ENCODE measurements around the gene CEACAM16.

Gene CEACAM16

DNA sequence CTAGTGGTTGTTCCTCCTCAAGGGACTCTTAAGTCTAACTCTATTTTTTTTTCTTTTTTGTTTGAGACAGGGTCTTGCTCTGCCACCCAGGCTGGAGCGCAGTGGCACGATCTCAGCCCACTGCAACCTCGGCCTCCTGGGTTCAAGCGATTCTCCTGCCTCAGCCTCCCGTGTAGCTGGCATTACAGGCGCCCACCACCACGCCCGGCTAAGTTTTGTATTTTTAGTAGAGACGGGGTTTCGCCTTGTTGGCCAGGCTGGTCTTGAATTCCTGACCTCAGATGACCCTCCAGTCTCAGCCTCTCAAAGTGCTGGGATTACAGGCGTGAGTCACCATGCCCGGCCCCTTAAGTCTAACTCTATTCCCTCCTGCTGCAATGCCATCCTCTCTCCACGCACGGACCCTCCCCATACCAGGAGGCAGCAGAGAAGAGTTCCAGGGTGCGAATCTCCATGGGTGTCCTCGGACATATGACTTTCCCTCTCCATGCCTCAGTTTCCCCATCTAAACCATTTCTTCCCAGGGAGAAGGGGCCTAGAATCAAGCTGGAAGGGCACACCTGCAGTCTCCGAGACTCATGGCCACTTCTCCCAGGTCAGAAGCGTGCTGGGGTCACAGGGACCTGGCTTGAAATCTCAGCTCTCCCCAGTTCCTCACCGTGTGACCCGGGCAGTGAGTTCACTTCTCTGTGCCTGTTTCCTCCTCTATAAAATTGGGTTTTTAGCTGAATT, 43.5 kb downstream of the CEACAM16 start:
- no peaks in the 10 kb centered on the region for H4K20me1 ChIP-seq
- H3K4me2 ChIP-seq: peak overlapping the region; percentile 75 to 99 (median 92)
- H3K27me3 ChIP-seq: no peaks in the 10 kb centered on the region
- peaks cover 51 to 96% (median 93%) of the 10 kb centered on the region in 10 experiments for H3K4me1 ChIP-seq
- peak overlapping the region in 7 of 10 experiments; percentile 6 to 36 (median 26); a peak in 8 of 20 replicates for H3K4me3 ChIP-seq
- H3K9ac ChIP-seq: peak overlapping the region; percentile 65 to 84 (median 79)
- no peaks in the 10 kb centered on the region for H3K36me3 ChIP-seq
- no peaks in the 10 kb centered on the region for H3K9me3 ChIP-seq (replicated peaks in 1 of 11)
- H3K27ac ChIP-seq: peak overlapping the region; percentile 79 to 99 (median 92)
- TF ChIP-seq Cebpa-rat (IDR thresholded peaks at IDR 0.05): no peak

DNA sequence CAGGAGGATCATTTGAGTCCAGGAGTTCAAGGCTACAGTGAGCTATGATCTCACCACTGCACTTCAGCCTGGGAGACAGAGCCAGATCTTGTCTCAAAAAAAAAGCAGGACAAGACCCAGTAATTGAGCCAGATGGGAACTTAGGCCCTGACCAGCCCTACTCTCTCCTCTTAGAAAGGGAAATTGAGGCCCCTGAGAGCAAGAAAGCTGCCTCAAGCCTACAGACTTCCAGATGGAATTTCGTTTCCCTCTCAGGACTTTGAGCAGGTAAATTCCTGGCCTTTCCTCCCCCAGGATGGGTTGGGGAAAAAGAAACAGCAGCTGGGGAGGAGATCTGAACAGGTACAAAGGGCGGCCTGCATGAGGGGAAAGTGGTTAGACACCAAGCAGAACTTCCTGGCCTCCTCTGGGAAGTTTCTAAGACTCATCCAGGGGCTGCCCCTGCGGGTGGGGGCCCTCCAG, 46.0 kb downstream of the CEACAM16 start:
- no peak for TF ChIP-seq Cebpa-rat (IDR thresholded peaks at IDR 0.05)
- Histone ChIP-seq H3K9ac (peak overlapping the region in 7 of 11 experiments; percentile 13 to 100 (median 51); a peak in 11 of 22 replicates), H4K20me1 (peaks cover 0 to 7% (median 2%) of the 10 kb centered on the region in 11 experiments; a peak in 10 of 22 replicates), H3K9me3 (replicated peaks in 1 of 11) (no peaks in the 10 kb centered on the region), H3K27me3 (no peaks in the 10 kb centered on the region), H3K4me2 (peak overlapping the region in 8 of 11 experiments; percentile 35 to 99 (median 90); a peak in 15 of 22 replicates), H3K36me3 (peaks cover 0 to 6% (median 1%) of the 10 kb centered on the region in 11 experiments; a peak in 10 of 22 replicates), H3K27ac (peak overlapping the region in 9 of 11 experiments; percentile 18 to 100 (median 94); a peak in 13 of 22 replicates), H3K4me3 (peak overlapping the region in 1 of 10 experiments; percentile 25; a peak in 1 of 20 replicates), H3K4me1 (peaks cover 52 to 78% (median 71%) of the 10 kb centered on the region in 10 experiments)

GRCh38 chr19:44745341-44745831, 46.4 kb downstream of the CEACAM16 start:
- Histone ChIP-seq H3K4me1 (peaks cover 54 to 78% (median 67%) of the 10 kb centered on the region in 10 experiments), H3K9me3 (replicated peaks in 1 of 11) (no peaks in the 10 kb centered on the region), H3K4me2 (peak overlapping the region in 8 of 11 experiments; percentile 35 to 99 (median 90); a peak in 15 of 22 replicates), H3K4me3 (peak overlapping the region in 2 of 10 experiments; percentile 13 to 25; a peak in 1 of 20 replicates), H3K27me3 (no peaks in the 10 kb centered on the region), H3K27ac (peak overlapping the region in 9 of 11 experiments; percentile 18 to 100 (median 88); a peak in 15 of 22 replicates), H4K20me1 (peaks cover 0 to 11% (median 6%) of the 10 kb centered on the region in 11 experiments; a peak in 10 of 22 replicates), H3K36me3 (peaks cover 0 to 11% (median 6%) of the 10 kb centered on the region in 11 experiments; a peak in 10 of 22 replicates), H3K9ac (peak overlapping the region in 7 of 11 experiments; percentile 13 to 100 (median 51); a peak in 11 of 22 replicates)
- TF ChIP-seq Cebpa-rat (IDR thresholded peaks at IDR 0.05): no peak

- H4K20me1 ChIP-seq: peaks cover 0 to 17% (median 12%) of the 10 kb centered on the region in 11 experiments; a peak in 12 of 22 replicates
- peak overlapping the region in 7 of 11 experiments; percentile 48 to 100 (median 97); a peak in 9 of 22 replicates for H3K9ac ChIP-seq
- no peaks in the 10 kb centered on the region for H3K9me3 ChIP-seq (replicated peaks in 1 of 11)
- TF ChIP-seq Cebpa-rat (IDR thresholded peaks at IDR 0.05): no peak
- H3K27ac ChIP-seq: peak overlapping the region in 9 of 11 experiments; percentile 88 to 100 (median 96); a peak in 16 of 22 replicates
- H3K4me3 ChIP-seq: 0 out of 20 replicates have a peak overlapping the region, but pooled peaks of 2 of the 10 experiments have one; percentile 13 to 25
- H3K4me1 ChIP-seq: peaks cover 54 to 78% (median 64%) of the 10 kb centered on the region in 10 experiments
- H3K4me2 ChIP-seq: peak overlapping the region in 7 of 11 experiments; percentile 83 to 99 (median 94); a peak in 13 of 22 replicates
- peaks cover 0 to 18% (median 13%) of the 10 kb centered on the region in 11 experiments; a peak in 16 of 22 replicates for H3K36me3 ChIP-seq
- H3K27me3 ChIP-seq: no peaks in the 10 kb centered on the region
Measured at GRCh38 chr19:44745887-44746600, 47.1 kb downstream of the CEACAM16 start.

DNA sequence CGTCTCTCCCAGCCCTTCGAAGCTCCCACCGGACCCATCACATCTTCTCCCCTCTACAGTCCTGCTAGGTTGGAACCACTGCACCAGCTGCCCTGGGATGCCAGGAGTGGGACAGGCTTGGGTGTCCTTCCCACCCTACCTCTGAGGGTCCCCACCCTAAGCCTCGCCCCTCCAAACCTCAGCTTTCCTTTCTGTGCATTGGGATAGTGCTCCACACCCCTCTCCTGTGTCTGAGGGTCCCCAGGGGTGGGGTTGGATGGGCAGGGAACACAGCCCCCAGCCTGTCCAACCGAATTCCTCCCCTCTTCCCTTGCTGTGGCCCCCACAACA, 47.6 kb downstream of the CEACAM16 start:
- Histone ChIP-seq H3K9ac (peak overlapping the region in 10 of 11 experiments; percentile 82 to 100 (median 96); a peak in 15 of 22 replicates), H3K27me3 (no peaks in the 10 kb centered on the region), H3K4me1 (peaks cover 53 to 78% (median 65%) of the 10 kb centered on the region in 10 experiments), H3K27ac (peak overlapping the region; percentile 76 to 100 (median 94); a peak in 20 of 22 replicates), H3K4me3 (peak overlapping the region in 5 of 10 experiments; percentile 42 to 100 (median 93); a peak in 6 of 20 replicates), H4K20me1 (peaks cover 0 to 23% (median 15%) of the 10 kb centered on the region in 11 experiments; a peak in 13 of 22 replicates), H3K9me3 (replicated peaks in 1 of 11) (no peaks in the 10 kb centered on the region), H3K4me2 (peak overlapping the region; percentile 79 to 100 (median 94)), H3K36me3 (peaks cover 0 to 23% (median 18%) of the 10 kb centered on the region in 11 experiments; a peak in 17 of 22 replicates)
- no peak for TF ChIP-seq Cebpa-rat (IDR thresholded peaks at IDR 0.05)

- Histone ChIP-seq H3K9ac (peak overlapping the region; percentile 82 to 100 (median 96)), H4K20me1 (peaks cover 0 to 25% (median 15%) of the 10 kb centered on the region in 11 experiments; a peak in 13 of 22 replicates), H3K4me2 (peak overlapping the region; percentile 79 to 100 (median 94)), H3K4me3 (peak overlapping the region; percentile 42 to 100 (median 91)), H3K4me1 (peaks cover 50 to 79% (median 67%) of the 10 kb centered on the region in 10 experiments), H3K36me3 (peaks cover 2 to 29% (median 24%) of the 10 kb centered on the region in 11 experiments; a peak in 17 of 22 replicates), H3K9me3 (replicated peaks in 1 of 11) (no peaks in the 10 kb centered on the region), H3K27me3 (no peaks in the 10 kb centered on the region), H3K27ac (peak overlapping the region; percentile 76 to 100 (median 94))
- TF ChIP-seq Cebpa-rat (IDR thresholded peaks at IDR 0.05): no peak
Measured at GRCh38 chr19:44746946-44747738, 48.2 kb downstream of the CEACAM16 start.

- no peaks in the 10 kb centered on the region for H3K27me3 ChIP-seq
- H3K4me2 ChIP-seq: peak overlapping the region; percentile 79 to 100 (median 94)
- H3K27ac ChIP-seq: peak overlapping the region; percentile 76 to 100 (median 94)
- H3K4me3 ChIP-seq: peak overlapping the region; percentile 42 to 100 (median 91)
- H3K9me3 ChIP-seq (replicated peaks in 1 of 11): no peaks in the 10 kb centered on the region
- peaks cover 4 to 36% (median 31%) of the 10 kb centered on the region in 11 experiments; a peak in 17 of 22 replicates for H3K36me3 ChIP-seq
- H3K9ac ChIP-seq: peak overlapping the region; percentile 82 to 100 (median 96)
- H3K4me1 ChIP-seq: peaks cover 50 to 79% (median 67%) of the 10 kb centered on the region in 10 experiments
- TF ChIP-seq Cebpa-rat (IDR thresholded peaks at IDR 0.05): no peak
- H4K20me1 ChIP-seq: peaks cover 0 to 25% (median 15%) of the 10 kb centered on the region in 11 experiments; a peak in 13 of 22 replicates
Measured at GRCh38 chr19:44747739-44748425, 48.9 kb downstream of the CEACAM16 start.

Measured in BLaER1 treated with 17β-estradiol and CSF1 and Interleukin-3, amounts not matched to agents 10 nM and 100 nM (cell line).